Thyroid gland (tissue), 4 donors: Measurements from ENCODE around the gene AK8.

Experiments
- CTCF ChIP-seq, 6 experiments: fragments of 200-600 bp in 3 of 6; fragments of 450-650 bp in 3 of 6; sonication (generic) in 3 of 6; IDR thresholded peaks; one replicate each; pipeline ENCODE4 v1.5.1; 2016 to 2019; ENCODE audit warnings: antibody characterized with exemption in 6 of 6, mild to moderate bottlenecking in 2 of 6, inconsistent platforms in 1 of 6, moderate library complexity in 1 of 6
- POLR2A ChIP-seq, 2 donors: fragments of 450-650 bp; IDR thresholded peaks; one replicate each; pipeline ENCODE4 v1.6.1; 2017; ENCODE audit warnings: antibody characterized with exemption in 2 of 2, mild to moderate bottlenecking in 2 of 2, moderate library complexity in 1 of 2

GRCh38 chr9:132882616-132883015 lies 4.5 kb upstream of the AK8 start:
- no peak for TF ChIP-seq CTCF (IDR thresholded peaks at IDR 0.05)
- no peak for TF ChIP-seq POLR2A (IDR thresholded peaks at IDR 0.05)
